Activated CD4-positive, alpha-beta T cell treated with anti-CD3 and anti-CD28 coated beads, Interleukin-2, amount 50 U/mL, for 48 hours (primary cell): ENCODE results near the gene TMEM41B.
"Not testable (repeated sequence)": the region's sequence is repeated elsewhere in the genome, so short reads cannot be mapped to it uniquely, and the experiment has no call there.

ENCODE experiments used
- DNase-seq, 2 experiments: peaks; one replicate each; pipeline ENCODE4 v3.0.0-alpha.2; 2020

The TMEM41B gene

DNA sequence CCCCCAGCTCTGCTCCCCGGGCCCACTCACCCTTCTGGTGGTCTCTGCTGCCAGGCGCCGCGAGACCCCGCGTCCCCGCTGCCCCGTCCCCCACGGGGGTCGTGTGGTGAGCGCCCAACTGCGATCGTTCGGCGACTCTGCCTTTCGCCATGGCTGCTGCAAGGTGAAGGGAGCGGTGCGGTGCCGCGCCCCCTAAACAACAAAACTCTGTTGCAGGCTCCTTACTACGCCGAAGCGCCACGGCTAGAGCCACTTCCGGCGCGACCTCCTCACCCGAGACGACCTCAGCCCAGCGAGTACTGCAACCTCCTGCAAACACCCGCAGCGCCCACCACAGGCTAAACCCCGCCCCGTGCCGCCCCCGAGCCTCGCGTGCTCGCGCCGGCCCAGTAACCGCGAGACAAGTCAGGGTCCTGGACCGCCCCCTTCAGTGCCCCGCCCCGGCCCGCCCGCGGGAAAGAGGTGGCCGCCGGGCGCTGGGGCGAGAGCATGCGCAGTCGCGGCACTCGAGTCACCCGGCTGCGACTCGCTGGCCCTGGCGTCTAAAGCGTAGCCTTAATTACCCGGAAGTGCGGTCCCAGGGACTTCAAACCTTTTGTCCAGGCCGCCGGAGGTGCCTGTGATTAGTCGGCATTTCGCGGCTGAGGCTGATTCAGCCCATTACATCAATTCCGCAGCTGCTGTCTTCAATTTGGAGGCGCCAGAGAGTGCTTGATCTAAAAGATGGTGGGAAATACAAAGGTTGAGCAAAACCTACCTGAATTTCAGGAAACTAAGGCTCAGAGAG is at the start of gene TMEM41B:
TSS of gene TMEM41B (minus strand) at position 303 of the 787 bp plus-strand sequence. CDS start at position 151, 152 bp downstream.
- peak; percentile 100 for DNase-seq

DNA sequence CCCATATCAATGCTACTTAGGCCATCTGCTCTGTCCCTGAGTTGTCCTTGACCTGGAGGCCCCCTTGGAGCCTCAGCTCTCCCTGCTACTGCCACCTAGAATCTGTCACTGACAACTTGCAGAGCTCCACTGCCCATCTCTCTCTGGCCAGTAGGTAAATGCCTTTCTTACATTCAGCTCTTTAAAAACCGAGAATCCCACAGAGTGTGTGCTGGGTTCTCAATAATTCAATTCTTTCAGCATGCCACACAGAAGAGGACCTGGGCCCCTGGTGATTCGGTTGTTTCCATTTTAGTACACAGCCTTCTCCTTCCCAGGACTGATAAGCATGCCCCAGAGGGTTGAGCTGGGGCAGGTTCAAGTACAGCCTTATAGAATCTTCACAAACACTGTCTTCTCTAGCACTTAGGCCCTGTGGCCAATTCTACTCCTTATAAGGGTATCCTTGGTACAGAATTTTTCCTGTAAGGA is 48.0 kb upstream of the TMEM41B start:
- peak; percentile 13 to 24 for DNase-seq

GRCh38 chr11:9360862-9361622 is 46.6 kb upstream of the TMEM41B start:
- DNase-seq, result not testable (repeated sequence)

DNA sequence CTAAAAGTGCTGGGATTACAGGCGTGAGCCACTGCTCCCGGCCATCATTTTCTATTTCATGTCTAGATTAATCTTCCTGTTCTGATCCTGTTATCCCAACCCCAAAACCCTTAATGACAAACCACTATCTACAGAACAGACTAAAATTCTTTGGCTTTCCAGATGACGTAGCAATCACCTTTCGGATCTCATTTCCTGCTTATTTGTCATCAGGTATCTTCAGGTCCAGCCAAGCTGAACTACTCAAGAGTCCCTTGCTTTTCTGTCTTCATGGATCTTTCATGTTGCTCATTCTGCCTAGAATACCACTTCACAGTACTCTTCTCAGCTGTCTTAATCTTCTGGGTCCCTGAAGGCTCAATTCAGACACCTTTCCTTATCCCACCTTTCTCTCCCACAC is 42.6 kb upstream of the TMEM41B start:
- no peak for DNase-seq

GRCh38 chr11:9351321-9351881 is 37.0 kb upstream of the TMEM41B start:
- DNase-seq, result no peak

DNA sequence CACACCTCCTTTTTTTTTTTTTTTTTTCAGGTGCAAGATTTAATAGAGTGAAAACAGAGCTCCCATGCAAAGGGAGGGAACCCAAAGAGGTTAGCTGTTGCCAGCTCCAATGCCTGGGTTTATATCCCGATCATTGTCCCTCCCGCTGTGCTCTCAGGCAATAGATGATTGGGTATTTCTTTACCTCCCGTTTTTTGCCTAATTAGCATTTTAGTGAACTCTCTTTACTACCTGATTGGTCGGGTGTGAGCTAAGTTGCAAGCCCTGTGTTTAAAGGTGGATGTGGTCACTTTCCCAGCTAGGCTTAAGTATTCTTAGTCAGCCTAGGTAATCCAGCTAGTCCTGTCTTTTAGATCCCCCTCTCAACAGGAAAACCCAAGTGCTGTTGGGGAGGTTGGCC is 33.4 kb upstream of the TMEM41B start:
- not testable (repeated sequence) for DNase-seq

- no peak for DNase-seq
Measured at GRCh38 chr11:9347100-9347499, 32.7 kb upstream of the TMEM41B start.

DNA sequence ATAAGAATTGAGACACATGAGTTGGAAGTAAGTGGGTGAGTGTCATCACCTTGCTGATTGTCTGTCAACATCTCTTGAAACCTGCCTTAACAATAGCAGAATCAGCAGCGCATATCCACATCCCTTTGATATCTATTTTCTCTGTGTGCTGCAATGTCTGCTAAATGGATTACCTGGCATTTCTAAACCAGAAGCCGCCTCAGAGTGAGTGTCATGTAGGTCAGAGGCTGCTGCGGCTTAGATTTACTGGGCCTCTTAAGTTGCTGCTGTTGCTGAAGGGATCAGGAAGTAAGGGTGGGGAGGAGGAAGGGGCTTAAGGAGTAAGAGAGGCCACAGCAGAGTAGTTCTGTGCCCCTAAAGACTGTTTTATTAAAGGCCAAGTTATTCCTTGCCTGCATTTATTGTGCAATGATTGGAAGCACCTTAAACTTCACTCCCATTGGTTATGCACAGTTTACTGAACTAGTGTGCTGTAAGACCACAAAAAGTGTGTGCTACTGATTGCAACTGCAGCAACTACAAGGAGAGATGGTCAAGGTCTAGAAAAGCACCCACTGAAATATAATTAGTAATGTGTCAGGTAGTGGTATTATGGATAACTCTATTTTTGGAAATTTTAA is 29.8 kb upstream of the TMEM41B start:
- no peak for DNase-seq

GRCh38 chr11:9341638-9342178 is 27.3 kb upstream of the TMEM41B start:
- DNase-seq, result no peak

- no peak for DNase-seq
Measured at GRCh38 chr11:9332655-9333054, 18.3 kb upstream of the TMEM41B start.

DNA sequence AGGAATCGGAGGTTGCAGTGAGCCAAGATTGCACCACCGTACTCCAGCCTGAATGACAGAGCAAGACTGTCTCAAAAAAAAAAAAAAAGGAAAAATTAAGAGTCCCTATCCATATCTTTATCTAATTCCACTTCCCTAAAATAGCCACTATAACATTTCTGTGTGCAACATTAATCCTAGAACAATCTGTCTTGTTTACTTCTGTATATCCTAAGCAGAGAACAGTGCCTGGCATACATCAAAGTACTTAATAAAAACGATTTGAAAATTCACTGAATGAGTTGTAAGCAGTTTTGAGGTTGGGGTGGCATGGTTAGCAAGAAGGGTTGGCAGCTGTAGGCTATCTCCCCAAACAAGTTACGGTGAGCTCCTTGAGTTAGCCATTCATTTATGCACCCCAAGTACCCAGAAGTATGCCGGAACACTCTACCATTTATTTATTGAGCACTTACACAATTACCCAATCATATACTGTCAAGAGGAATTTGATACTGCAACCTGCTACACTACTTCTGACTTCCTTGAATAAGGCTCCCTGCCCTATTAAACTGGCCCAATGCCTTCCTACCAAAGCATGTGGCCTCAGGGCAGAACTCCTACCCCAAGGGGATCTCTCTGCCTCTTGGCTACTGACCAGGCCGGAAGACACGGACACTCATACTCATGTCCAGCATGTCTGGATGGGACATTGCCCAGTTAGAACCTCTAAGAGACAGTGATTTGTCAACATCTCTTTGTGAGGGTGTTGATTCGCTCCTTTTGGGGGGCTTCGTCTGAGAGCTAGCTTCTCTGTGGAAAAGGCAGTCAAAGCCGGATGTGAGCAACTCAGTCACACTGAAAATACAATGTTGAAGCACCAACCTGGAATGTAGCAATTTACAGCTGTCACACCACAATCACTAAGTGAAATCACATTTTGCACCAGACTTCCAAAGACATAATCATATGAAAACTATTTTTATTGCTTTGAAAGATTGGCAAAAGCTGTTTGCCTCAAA is 16.3 kb upstream of the TMEM41B start:
- no peak for DNase-seq

DNA sequence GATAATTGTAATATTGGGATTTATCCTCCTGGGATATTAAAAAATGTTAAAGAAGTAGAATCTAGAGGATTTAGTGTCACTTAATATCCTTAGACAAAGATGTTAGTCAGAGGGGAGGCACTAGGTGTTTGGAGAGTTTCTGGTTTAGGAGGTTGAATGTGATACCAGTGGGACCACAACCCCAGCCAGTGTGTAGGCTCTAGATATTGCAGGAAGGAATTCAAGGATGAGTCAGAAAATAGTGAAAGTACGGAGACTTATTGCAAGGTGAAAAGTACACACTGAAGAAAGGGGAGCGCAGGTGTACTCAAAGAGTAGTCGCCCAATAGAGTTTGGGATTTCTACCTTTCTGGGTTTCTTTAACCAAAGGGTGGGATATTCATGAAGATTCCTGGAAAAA is 5.7 kb upstream of the TMEM41B start:
- DNase-seq, result no peak

DNA sequence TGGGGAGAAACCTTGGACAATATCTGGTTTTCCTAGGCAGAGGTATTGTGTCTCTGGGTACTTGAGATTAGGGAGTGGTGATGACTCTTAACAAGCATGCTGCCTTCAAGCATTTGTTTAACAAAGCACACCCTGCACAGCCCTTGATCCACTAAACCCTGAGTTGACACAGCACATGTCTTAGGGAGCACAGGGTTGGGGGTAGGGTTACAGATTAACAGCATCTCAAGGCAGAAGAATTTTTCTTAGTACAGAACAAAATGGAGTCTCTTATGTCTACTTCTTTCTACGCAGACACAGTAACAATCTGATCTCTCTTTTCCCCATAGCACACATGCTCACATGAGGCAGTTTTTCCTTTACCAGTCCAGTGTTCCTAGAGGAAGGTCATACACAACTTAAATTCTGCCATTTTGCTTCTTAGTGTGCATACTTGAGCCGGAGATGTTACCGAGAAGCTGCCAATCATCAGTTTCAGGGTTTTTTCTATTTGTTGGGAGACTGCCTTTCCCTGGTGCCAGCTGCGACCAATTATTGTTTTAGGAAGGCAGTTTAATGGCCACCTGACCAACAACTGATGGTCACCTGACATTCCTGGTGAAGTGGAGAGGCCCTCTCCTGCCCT is 5.1 kb upstream of the TMEM41B start:
- not testable (repeated sequence) for DNase-seq

DNA sequence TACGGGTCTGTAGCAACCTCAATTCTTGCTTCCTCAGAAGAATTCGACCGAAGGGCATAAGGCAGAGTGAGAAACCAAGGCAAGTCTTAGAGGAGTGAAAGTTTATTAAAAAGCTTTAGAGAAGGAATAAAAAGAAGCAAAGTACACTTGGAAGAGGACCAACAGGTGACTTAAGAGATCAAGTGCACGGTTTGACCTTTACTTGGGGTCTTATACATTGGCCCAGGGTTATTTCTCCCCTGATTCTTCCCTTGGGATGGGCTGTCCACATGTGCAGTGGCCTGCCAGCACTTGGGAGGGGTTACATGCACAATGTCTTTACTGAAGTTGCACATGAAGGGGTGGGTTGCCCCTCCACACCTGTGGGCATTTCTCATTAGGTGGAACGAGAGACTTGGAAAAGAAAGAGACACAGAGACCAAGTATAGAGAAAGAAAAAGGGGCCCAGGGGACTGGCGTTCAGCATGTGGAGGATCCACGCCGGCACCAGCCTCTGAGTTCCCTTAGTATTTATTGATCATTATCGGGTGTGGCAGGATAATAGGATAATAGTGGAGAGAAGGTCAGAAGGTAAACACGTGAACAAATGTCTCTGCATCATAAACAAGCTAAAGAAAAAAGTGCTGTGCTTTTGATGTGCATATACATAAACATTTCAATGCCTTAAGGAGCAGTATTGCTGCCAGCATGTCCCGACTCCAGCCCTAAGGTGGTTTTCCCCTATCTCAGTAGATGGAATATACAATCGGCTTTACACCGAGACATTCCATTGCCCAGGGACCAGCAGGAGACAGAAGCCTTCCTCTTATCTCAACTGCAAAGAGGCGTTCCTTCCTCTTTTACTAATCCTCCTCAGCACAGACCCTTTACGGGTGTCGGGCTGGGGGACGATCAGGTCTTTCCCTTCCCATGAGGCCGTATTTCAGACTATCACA is 4.3 kb upstream of the TMEM41B start:
- DNase-seq, result not testable (repeated sequence)

GRCh38 chr11:9316334-9316733 is 1.9 kb upstream of the TMEM41B start:
- no peak for DNase-seq

DNA sequence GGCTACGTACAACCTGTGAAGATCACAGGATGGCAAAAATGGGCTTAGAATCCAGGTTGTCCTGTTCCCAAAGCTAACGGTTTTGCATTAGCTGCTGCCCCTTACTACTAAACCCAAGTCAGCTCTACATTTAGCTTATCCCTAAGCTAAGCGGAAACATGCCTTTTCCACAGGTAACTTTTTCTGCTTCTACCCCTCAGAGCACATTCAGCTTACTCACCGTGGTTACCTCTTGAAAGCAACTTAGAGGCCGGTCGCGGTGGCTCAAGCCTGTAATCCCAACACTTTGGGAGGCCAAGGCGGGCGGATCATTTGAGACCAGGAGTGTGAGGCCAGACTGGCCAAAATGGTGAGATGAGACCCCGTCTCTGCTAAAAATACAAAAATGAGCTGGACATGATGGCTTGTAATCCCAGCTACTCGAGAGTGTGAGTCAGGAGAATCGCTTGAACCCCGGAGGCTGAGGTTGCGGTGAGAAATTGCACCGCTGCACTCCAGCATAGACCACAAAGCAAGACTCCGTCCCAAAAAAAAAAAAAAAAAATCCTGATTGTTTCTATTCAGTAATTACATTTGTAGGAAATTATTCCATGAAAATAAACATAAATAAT is 790 bp upstream of the TMEM41B start:
- peak in 1 of 2 experiments; percentile 10 for DNase-seq

GRCh38 chr11:9313648-9314290 is 624 bp downstream of the TMEM41B start:
- DNase-seq, result peak in 1 of 2 experiments; percentile 34

DNA sequence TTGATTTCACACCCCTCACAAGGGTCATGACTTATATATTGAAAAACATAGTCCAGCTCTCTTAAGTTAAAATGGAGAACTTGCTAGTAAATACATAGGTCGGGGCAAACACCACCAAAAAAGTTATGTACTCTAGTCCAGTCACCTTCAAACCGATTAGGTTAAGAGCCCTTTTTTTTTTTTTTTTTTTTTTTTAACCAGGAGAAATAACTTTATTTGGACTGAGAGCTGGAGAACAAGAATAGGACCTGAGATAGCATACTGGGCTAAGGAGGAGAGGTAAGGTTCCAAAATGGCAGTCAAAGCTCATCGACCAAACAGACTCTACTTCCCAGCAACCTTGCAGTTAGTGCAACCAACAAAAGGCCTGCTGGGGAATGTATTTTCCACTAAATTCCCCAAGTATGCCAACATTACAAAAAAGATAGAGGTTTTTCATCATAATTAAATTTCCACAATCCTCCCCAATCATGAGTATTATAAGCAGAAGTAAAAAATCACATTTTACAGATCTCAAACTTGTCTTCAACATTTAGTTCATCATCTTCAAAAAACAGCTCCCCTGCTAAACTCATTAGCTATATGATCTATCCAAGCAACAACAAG is 3.8 kb downstream of the TMEM41B start:
- no peak for DNase-seq
